NCI-H460 (cell line): ENCODE data around the gene KRTAP10-7. TPM values are rescaled to one million over a fixed set of nuclear protein-coding genes. Genes with fewer than 3 reads are reported as not detected.
"Not testable (repeated sequence)": the region's sequence is repeated elsewhere in the genome, so short reads cannot be mapped to it uniquely, and the experiment has no call there.

Experiments
- DNase-seq: peaks from one replicate; pipeline ENCODE4 v3.0.0-alpha.2; 2016; ENCODE audit warnings: low read depth; ENCODE audit errors: extremely low read depth
- total RNA-seq: library from RNA; depleted of rRNA; stranded (reverse); fragments of >200 nt; shearing (Covaris generic); gene quantifications from 2 replicates; pipeline ENCODE4 v1.2.3, GENCODE V29; 2014

The KRTAP10-7 gene
- total RNA-seq, 1 experiment from 2014 or later: not detected

DNA sequence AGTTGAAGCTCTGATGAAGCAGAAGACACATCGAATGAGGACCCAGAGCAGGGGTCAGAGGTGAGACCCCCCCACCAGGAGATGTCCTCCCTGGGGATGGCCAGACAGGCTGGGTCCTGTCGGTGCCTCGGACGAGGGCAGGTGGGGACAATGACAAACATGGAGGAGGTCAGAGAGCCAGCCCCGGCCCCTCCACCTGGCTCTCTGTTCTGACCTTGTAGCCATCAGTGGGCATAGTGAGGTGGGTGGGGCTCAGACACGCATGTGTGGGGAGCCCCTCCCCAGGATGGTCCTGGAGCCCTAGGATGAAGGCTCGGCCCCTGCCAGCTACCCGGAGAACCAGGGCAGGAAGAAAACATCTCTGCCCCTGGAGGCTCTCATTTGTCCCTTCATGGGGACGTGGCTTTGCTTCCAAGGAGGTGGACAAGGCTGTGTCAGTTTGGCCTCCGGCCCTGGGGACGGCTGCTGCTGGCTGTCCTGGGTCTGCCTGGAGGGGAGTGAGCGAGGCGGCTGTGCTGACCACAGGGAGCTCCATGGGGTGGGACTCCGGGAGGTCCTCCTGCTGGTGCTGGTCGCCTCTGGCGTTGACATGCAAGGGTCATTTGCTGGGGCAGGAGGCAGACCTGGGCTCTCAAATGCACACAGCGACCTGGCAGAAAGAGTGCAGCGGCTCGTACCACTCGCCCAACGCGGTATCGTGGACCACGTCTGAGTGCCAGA is 10.7 kb upstream of the KRTAP10-7 start:
- DNase-seq: no peak

DNA sequence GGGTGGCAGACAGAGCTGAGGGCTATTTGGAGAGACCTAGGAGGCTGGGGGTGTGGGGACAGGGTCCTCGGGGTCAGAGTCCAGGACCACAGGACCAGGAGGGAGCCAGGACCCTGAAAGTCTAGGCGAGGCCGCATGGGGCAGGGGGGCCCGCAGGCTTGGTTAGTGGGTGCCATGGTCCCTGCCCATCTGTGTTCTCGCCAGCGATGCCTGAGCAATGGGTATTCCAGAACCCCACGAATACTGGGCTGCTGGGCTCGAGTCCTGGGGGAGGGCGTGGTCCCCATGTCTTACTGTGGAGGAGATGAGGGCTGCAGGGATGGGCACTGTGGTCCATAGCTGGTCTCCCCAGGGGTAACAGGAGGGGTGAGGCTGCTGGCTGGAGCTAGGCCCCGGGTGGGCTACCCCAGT is 10.1 kb upstream of the KRTAP10-7 start:
- DNase-seq: no peak

DNA sequence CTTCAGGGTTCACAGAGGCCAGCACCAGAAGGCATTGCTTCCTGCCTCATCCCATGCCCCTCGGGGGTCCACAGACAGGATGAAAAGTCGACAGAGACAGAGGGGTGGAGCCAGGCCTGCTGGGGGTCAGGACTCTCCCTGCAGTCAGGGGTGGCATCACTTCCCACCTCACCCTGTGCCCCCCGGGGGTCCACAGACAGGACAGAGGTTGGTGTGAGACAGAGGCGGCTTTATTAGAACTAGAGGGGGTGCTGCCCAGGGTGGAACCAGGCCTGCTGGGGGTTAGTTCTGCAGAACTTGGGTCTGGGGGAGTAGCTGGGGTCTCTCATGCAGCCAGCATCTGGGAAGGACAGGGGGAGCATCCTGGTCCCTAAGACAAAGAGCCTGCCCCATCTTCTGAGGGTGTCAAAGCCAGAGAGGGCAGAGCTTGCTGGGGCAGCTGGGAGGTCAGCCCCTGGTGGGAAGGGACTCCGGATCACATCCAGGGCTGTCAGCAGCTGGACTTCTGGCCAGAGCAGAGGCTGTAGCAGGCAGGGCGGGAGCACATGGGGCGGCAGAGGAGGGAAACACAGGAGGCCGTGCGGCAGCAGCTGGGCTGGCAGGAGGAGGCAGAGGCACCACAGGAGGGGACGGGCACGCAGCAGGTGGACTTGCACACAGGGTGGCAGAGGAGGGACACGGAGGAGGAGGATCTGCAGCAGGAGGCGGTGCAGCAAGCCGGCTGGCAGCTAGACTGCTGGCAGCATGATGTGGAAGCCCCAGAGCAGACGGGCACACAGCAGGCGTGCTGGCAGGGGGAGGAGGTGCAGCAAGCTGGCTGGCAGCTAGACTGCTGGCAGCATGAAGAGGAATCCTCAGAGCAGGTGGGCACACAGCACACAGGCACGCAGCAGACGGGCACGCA is 9.2 kb upstream of the KRTAP10-7 start:
- DNase-seq: not testable (repeated sequence)

DNA sequence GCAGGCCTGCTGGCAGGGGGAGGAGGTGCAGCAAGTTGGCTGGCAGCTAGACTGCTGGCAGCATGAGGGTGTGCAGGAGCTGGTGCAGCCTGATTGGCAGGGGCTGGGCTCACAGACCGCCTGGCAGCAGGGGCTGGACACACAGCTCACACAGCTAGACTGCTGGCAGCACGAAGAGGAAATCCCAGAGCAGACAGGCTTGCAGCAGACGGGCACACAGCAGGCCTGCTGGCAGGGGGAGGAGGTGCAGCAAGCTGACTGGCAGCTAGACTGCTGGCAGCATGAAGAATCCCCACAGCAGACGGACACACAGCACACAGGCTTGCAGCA is 8.6 kb upstream of the KRTAP10-7 start:
- DNase-seq: not testable (repeated sequence)

DNA sequence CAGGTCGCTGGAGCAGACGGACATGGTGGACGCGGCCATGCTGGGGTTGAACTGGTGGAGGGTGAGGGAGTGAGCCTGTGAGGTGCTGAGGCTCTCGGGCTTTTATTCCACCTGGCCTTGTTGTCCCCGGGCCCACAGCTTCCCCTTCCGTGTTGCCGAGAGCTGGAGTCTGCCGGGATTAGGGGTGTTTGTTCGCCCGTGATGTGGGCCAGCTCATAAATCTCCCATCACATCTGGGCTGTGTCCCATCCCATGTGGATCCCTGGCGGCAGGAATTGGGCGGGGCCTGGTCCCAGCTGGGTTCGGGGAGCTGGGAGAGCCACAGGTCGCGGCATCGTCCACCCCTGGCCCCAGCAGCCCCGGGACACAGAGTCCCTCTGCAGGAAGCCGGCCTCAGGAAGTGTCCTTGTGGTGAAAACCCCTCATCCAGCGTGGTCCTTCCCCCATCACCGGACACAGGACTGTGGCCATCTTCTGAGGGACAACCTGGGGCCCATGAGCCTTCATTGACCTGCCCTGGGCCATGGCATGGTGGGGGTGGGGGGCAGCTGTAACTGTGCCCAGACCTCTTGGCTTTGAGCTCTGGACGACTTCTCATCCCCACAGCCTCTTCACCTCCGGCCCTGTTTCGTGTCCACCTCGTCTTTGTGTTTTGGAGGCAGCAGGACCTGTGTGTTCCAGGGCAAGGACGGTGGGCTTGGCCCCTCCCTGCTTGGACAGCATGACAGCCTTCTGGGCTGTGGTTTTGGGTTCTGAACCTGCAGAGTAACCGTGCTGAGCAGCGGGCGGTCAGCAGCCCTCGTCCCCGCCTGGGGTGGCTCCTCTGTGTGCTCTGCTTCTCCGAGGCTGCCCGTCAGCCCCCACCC is 7.7 kb upstream of the KRTAP10-7 start, which contains the start of gene KRTAP10-6:
TSS of gene KRTAP10-6 (minus strand) at position 60 of the 866 bp plus-strand sequence. CDS start at position 39, 21 bp downstream.
- DNase-seq: no peak

DNA sequence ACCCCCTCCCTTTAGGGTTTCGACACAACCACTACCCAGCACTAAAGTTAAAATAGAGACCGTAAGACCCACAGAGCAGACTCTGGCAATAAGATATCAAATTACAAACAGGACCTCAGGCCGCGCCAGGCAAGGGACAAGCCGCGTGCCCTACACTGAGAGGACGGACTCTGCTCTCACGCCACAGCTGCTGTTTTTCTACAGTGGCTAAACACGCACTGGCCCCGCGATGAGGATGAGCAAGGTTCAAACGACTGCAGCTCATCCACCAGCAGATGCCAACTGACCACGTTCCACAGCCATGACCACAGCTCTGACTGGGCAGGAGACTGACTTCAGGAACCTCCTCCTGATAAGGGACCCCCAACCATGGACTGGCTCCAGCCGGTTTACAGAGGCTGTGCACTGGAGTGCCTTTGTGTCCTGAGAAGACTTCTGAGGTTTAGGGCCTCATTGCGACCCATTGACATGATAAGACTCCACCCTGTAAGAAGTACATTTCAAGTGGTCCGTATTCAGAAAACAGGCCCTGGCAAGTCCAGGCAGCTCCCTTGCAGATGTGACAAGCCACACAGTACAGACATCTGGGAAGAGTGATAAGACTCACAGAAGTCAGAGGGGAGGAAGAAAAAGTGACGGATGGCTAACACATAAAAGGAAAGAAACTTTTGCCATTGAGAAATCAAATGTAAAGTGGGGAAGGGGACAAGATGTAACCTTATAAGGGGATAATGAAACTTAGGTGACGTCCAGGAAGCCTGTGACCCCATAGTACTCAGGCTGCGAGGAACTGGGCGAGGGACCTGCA is 6.6 kb upstream of the KRTAP10-7 start:
- DNase-seq: no peak

DNA sequence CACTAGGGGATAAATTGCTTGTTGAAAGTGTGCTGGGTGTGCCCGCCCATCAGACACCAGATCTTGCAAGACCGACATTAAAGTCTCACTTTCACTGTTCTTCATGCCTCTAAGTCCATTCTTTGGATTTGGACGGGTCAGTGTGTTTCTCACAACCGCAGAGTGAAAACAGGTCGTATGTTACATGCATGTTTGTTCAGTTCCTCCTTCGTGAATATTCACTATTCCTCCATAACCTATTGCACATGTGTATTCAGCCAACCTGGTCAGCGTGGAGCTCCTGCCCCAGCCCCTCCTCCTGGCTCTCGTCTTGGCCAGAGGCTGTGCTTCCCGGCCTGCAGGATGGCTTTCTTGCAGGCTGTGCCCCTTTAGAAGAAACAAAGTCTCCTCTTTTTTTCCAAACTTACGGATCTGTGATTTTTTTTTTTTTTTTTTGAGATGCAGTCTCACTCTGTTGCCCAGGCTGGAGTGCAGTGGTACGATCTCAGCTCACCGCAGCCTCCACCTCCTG is 5.9 kb upstream of the KRTAP10-7 start:
- DNase-seq: no peak

DNA sequence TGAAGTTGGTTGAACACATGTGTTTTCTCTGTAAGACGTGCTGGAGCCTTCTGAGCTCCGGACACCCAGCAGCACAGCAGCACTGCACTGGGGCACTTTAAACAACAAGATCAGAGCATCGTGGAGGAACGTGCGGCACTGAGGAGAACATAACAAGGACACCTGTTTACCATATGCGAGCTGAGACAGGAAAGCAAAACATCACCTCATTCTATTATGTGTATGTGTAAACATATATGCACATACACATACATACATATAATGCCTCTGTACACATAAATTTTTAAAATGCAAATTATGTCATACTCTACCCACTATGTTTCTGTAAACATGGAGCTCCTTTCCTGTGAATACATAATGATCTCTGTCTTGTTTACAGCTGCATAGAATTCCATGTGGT is 4.9 kb upstream of the KRTAP10-7 start:
- no peak for DNase-seq

DNA sequence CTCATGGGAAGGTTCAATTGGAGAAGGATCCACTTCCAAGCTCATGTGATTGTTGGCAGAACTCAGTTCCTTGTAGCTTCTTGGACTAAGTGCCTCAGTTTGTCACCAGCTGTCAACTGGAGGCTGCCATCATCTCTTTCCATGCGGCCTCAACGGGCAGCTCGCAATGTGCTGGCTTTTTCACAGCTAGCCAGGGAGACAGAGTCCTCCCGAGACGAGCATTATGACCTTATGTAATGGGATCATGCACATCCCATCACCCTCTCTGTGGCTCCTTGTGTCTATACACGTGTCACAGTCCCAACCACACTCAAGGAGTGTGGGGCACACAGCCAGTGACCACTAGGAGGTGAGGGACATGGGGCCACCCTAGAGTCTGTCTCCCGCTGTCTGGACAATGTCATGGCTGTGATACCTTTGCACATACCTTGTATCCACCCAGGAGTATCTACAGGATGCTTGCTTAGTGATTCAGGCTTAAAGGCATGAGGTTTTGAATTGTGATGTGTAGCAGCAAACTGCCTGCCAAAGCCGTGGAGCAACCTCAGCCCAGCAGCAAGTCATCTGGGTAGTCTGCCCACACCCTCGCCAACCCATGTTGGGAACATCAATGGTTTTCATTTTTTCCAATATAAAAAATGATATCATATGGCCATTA is 4.2 kb upstream of the KRTAP10-7 start:
- DNase-seq: no peak

DNA sequence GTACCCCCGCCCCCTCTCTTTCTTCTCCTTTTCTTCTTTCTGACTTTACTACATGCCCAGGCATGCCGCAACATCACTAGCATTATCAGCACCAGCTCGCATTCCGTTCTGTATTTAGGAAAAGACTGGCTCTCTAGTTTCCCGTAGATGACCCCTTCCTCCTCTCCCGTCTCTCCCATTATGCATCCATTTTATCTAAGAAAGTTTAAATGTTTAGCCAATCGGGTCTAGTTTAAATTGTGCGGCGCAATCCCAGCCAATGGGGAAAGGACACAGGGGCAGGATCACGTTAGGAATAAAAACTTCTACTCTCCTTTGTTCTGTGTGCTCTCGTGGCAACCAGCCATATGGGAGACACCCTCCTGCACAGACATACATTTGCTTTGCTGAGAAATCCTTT is 2.3 kb upstream of the KRTAP10-7 start:
- no peak for DNase-seq

DNA sequence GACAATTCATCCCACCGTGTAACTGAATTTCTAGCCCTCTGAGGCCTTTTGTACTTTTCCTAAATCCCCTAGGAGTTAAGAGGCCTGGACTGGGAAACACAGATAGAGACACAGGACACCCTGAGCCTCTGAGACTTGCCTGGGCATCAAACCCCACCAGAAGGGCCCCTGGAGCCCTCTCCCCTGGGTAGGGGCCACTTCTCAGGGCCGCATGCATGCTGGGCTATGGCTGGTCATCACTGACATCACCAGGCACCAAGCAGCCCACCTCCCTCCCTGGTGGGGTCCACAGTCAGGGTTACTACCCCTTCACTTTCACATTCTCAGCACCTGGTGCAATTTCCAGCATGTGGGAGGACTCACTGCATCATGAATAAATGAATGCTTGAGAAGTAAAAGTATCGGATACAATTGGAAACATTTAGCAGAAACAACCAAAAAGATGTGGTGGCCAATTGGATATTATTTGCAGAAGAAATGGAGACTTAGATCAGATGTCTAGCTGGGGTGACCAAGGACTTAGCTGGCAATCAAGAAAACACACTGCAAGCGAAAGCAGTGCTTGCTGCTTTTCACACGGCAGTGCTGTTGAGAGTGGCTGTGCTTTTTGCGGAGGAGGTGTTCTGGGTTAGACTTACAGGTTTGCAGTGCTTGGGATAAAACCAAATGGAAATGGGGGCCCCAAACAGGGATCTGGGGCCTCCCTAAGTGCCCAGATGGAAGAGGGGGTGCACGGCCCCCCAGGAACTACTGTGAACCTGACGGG is 950 bp upstream of the KRTAP10-7 start:
- no peak for DNase-seq

DNA sequence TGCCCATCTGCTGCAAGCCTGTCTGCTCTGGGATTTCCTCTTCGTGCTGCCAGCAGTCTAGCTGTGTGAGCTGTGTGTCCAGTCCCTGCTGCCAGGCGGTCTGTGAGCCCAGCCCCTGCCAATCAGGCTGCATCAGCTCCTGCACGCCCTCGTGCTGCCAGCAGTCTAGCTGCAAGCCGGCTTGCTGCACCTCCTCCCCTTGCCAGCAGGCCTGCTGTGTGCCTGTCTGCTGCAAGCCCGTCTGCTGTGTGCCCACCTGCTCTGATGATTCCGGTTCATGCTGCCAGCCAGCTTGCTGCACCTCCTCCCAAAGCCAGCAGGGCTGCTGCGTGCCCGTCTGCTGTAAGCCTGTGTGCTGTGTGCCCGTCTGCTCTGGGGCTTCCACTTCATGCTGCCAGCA is 694 bp downstream of the KRTAP10-7 start:
- DNase-seq: not testable (repeated sequence)

DNA sequence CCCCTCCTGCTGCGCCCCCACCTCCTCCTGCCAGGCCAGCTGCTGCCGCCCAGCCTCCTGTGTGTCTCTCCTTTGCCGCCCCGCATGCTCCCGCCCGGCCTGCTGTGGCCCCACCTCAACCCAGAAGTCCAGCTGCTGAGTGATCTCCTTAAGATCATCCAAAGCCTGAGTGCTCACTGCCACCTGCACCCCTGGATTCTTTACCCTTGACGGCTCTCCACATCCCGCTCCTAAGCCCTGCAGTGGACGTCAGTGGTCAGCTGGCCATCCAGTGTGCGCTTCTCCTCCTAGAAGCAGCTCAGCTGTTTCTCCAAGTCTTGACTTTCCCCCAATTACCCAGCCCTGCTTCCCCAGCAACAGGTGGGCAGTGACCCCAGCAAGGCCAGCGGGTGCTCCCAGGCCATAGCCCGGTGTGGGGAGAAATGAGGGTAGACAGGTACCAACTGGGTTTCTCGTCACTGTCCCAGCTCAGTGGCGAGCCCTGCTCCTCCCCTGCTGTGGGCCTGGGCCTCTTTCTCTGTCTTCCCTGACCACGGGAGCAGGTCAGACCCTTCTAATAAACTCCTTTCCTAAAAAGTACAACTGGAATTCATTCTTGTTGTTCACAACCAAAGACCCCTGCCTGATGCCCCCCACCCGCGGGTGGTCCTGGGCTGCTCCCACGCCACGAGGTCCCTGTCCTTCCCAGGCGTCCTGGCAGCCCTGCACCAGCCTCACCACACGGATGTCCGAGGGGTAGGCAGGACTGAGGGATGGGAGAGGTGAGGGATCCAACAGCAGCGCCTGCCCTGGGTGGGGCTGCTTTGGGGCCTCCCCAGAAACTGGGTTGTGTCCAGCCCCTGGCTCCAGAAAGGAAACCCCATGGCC is 1.4 kb downstream of the KRTAP10-7 start:
- no peak for DNase-seq

DNA sequence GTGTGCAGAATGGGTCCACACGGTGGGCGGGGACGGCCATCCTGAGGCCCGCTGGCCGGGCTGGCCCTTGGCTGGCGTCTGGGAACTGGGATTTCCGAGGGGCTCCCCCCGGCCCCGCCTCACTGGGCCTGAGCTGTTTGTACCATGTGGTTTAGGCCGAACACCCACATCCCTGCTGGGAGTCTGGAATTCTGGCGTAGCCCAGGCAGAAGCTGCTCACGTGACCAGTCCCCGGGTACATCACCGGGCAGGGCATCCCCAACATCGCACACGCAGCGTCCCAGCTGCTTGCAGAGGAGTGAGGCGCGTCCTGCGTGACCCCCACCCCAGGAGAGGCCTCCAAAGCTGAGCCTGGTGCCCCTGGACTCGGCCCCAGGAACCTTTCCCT is 2.1 kb downstream of the KRTAP10-7 start:
- no peak for DNase-seq

DNA sequence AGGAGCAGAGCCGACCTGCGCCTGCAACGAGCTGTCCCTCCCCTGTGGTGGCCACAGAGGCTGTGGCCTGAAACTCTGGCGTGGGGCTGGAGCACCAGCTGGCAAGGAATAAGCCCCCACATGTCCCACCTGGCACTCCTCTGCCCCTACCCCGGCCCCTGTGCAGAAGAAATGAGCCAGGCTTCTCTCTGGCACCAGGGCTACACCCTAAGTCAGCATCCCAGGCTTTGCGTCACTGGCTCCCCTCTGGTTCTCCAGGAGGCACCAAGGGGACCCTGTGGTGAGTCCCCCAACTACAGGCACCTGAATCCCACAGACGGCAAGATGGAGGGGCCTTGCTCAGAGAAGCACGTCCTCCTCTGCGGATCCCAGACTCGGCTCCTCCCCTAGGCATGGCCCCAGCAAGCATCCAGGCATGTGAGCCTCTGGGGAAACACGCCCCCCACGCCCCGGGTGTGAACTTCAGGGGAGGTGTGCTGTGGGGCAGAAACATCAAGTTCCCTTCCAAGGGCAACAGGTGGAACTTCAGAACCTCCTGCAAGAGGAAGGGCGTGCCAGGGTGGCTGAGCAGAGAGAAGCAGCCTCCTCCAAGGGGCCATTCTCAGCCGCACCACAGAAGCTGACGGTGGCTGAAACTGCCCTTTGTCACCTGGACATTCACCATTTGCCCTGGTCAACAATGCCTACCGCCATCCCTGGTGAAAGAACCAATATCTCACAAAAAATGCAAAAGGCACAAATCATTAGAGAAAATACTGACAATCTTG is 2.9 kb downstream of the KRTAP10-7 start:
- no peak for DNase-seq

DNA sequence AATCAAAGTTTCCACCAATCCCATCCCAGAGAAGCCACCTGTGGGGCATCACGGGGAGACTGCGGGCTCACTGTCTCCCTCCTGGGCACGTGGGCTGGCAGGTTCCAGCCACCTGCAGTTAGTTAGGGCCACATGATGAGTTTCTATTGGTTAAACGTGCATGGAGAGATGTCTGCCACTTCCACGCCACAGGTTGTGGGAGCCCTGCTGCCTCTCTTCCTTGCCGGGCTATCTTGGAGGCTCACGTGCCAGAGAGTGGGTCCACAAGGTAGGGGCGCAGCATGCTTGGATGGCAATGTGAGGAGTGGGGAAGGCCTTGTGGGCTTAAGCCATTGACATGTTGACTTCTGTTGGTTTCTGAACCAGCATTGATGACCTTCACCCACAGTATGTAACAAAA is 3.5 kb downstream of the KRTAP10-7 start:
- no peak for DNase-seq

DNA sequence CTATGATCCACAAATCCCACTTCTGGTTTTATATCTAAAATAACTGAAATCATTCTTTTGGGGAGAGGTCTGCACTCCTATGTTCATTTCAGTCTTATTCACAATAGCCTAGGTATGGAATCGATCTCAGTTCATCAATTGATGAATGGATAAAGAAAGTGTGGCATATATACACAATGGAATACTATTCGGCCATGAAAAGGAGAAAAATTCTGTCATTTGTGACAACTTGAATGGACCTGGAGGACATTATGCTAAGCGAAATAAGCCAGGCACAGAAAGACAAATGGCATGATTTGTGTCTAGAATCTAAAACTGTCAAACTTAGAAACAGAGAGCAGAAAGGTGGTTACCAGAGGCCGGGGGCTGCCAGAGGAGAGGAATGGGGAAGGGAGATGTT is 6.1 kb downstream of the KRTAP10-7 start:
- no peak for DNase-seq
